ENCODE measurements around the gene MICU1. TPM values are rescaled to one million over a fixed set of nuclear protein-coding genes. Genes with fewer than 3 reads are reported as not detected.

The MICU1 gene
- total and polyA plus RNA-seq, 2 of the 13 experiments (the other 11 are each of a cell fraction or from before 2014, with no cell fraction given), result 32.5 to 56.1 TPM

- no peak for TF ChIP-seq POGK (CRISPR knock-in tag; conservative IDR thresholded peaks at IDR 0.05)
- TF ChIP-seq KIAA2018 (CRISPR knock-in tag; IDR thresholded peaks at IDR 0.05; ENCODE audit: borderline replicate concordance), result no peak
- no peak for TF ChIP-seq ZNF720 (CRISPR knock-in tag; IDR thresholded peaks at IDR 0.05)
- no peak for TF ChIP-seq RFX1 (IDR thresholded peaks at IDR 0.05)
- peak; percentile 24; the same call in 1 of the 2 replicates for TF ChIP-seq ZNF713 (CRISPR knock-in tag; IDR thresholded peaks at IDR 0.05)
- peak; percentile 69 for TF ChIP-seq RBFOX2 (IDR thresholded peaks at IDR 0.05; ENCODE audit: low read depth, low read length)
- TF ChIP-seq ZNF121 (CRISPR knock-in tag; IDR thresholded peaks at IDR 0.05), result no peak
- TF ChIP-seq EED (CRISPR knock-in tag; IDR thresholded peaks at IDR 0.05), result 0 out of 2 replicates have a peak, but pooled peaks have one; percentile 33
- TF ChIP-seq SP140L (CRISPR knock-in tag; IDR thresholded peaks at IDR 0.05; ENCODE audit: borderline replicate concordance), result no peak
- TF ChIP-seq GMEB1 (CRISPR knock-in tag; IDR thresholded peaks at IDR 0.05; ENCODE audit: borderline replicate concordance), result no peak
- TF ChIP-seq ZFP37 (CRISPR knock-in tag; IDR thresholded peaks at IDR 0.05; ENCODE audit: borderline replicate concordance), result no peak
- no peak; the same call in 1 of the 2 replicates for TF ChIP-seq ZNF333 (CRISPR knock-in tag; IDR thresholded peaks at IDR 0.05; ENCODE audit: borderline replicate concordance)
These were observed 294.1 kb downstream of the MICU1 start (continued) for GRCh38 chr10:72331575-72332422.

Measured in HepG2 (cell line).